ENCODE measurements around the gene TEKT3.
A peak's percentile ranks its signal among the peaks of the same experiment; 100 is the strongest.

Gene TEKT3

GRCh38 chr17:15263206-15263579 lies 78.2 kb downstream of the TEKT3 start (continued):
- no peak for TF ChIP-seq ZNF518A (tag by site-specific recombination; conservative IDR thresholded peaks at IDR 0.05; ENCODE audit: low read depth)
- peak; percentile 97 for TF ChIP-seq ZBTB17 (tag by site-specific recombination; IDR thresholded peaks at IDR 0.05)
- no peak for TF ChIP-seq YY2 (tag by site-specific recombination; IDR thresholded peaks at IDR 0.05)
- TF ChIP-seq ZSCAN16 (tag by site-specific recombination; IDR thresholded peaks at IDR 0.05), result no peak

- ChIA-PET CTCF (interaction anchor here (0.6 to 6.7 kb wide), 7 partner anchors 15 to 353 kb away, joined by 3 to 73 read pairs (median 3); no protein-coding TSS in a partner anchor), POLR2A (interaction anchor here (0.6 to 0.9 kb wide), 2 partner anchors 35 to 241 kb away, joined by 4 to 8 read pairs; no protein-coding TSS in a partner anchor)
- Histone ChIP-seq H3K27ac (ENCODE audit: extremely low read depth, low read depth, low read length) (peak overlapping the region; percentile 42; the same call in 1 of the 2 replicates), H3K4me1 (ENCODE audit: control insufficient read depth, insufficient read depth, low read length) (peaks cover 7% of the 10 kb centered on the region), H3K36me3 (ENCODE audit: control insufficient read depth in 2 of 2, insufficient read depth in 1 of 2, low read length in 2 of 2) (peaks cover 0 to 16% of the 10 kb centered on the region in 2 experiments; a peak in 1 of 3 replicates), H3K9me3 (ENCODE audit: control insufficient read depth, insufficient read depth, low read depth, low read length) (no peaks in the 10 kb centered on the region), H3K4me3 (ENCODE audit: low read depth, low read length) (peak overlapping the region; percentile 37)
- no peak for TF ChIP-seq ZSCAN16 (tag by site-specific recombination; IDR thresholded peaks at IDR 0.05)
- no peak for TF ChIP-seq ZNF214 (tag by site-specific recombination; IDR thresholded peaks at IDR 0.05; ENCODE audit: borderline replicate concordance)
- 0 out of 2 replicates have a peak, but pooled peaks have one; percentile 8 for TF ChIP-seq TSHZ1 (tag by site-specific recombination; IDR thresholded peaks at IDR 0.05; ENCODE audit: borderline replicate concordance)
- no peak for TF ChIP-seq ZNF19 (tag by site-specific recombination; IDR thresholded peaks at IDR 0.05; ENCODE audit: low read depth)
- no peak for TF ChIP-seq ZNF530 (tag by site-specific recombination; IDR thresholded peaks at IDR 0.05; ENCODE audit: low read depth)
- TF ChIP-seq KLF1 (tag by site-specific recombination; IDR thresholded peaks at IDR 0.05), result peak; percentile 99
- TF ChIP-seq, protein P1, sequence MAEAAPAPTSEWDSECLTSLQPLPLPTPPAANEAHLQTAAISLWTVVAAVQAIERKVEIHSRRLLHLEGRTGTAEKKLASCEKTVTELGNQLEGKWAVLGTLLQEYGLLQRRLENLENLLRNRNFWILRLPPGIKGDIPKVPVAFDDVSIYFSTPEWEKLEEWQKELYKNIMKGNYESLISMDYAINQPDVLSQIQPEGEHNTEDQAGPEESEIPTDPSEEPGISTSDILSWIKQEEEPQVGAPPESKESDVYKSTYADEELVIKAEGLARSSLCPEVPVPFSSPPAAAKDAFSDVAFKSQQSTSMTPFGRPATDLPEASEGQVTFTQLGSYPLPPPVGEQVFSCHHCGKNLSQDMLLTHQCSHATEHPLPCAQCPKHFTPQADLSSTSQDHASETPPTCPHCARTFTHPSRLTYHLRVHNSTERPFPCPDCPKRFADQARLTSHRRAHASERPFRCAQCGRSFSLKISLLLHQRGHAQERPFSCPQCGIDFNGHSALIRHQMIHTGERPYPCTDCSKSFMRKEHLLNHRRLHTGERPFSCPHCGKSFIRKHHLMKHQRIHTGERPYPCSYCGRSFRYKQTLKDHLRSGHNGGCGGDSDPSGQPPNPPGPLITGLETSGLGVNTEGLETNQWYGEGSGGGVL (tag by site-specific recombination; IDR thresholded peaks at IDR 0.05), result peak; percentile 86
- TF ChIP-seq ZIC2 (tag by site-specific recombination; IDR thresholded peaks at IDR 0.05), result peak; percentile 71
- TF ChIP-seq ZNF692 (tag by site-specific recombination; IDR thresholded peaks at IDR 0.05), result peak; percentile 94
- TF ChIP-seq ZNF350 (tag by site-specific recombination; IDR thresholded peaks at IDR 0.05), result no peak
- TF ChIP-seq ZNF707 (tag by site-specific recombination; IDR thresholded peaks at IDR 0.05), result no peak
- TF ChIP-seq SP2 (tag by site-specific recombination; IDR thresholded peaks at IDR 0.05), result peak; percentile 92
- TF ChIP-seq KLF9 (tag by site-specific recombination; IDR thresholded peaks at IDR 0.05; ENCODE audit: low read depth), result peak; percentile 80
- TF ChIP-seq ZNF248 (tag by site-specific recombination; IDR thresholded peaks at IDR 0.05), result no peak
- TF ChIP-seq ZBTB20 (tag by site-specific recombination; IDR thresholded peaks at IDR 0.05), result peak; percentile 32; the same call in 1 of the 2 replicates
- TF ChIP-seq KLF8 (tag by site-specific recombination; IDR thresholded peaks at IDR 0.05), result peak; percentile 47; the same call in 1 of the 2 replicates
- TF ChIP-seq BCL11A (tag by site-specific recombination; IDR thresholded peaks at IDR 0.05; ENCODE audit: low read depth), result no peak
- TF ChIP-seq, protein P2, sequence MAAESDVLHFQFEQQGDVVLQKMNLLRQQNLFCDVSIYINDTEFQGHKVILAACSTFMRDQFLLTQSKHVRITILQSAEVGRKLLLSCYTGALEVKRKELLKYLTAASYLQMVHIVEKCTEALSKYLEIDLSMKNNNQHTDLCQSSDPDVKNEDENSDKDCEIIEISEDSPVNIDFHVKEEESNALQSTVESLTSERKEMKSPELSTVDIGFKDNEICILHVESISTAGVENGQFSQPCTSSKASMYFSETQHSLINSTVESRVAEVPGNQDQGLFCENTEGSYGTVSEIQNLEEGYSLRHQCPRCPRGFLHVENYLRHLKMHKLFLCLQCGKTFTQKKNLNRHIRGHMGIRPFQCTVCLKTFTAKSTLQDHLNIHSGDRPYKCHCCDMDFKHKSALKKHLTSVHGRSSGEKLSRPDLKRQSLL (tag by site-specific recombination; IDR thresholded peaks at IDR 0.05), result peak; percentile 66
- peak; percentile 51; the same call in 1 of the 2 replicates for TF ChIP-seq ZNF600 (tag by site-specific recombination; IDR thresholded peaks at IDR 0.05)
Measured at GRCh38 chr17:15262291-15263205, 78.8 kb downstream of the TEKT3 start.
